M059J (cell line): ENCODE data around the gene NOXRED1. TPM values are rescaled to one million over a fixed set of nuclear protein-coding genes. Genes with fewer than 3 reads are reported as not detected.

Source experiments
- total RNA-seq: library from RNA; depleted of rRNA; stranded (reverse); fragments of >200 nt; shearing (Covaris generic); gene quantifications from 2 replicates; pipeline ENCODE4 v1.2.3, GENCODE V29; 2014; rRNA removed

The NOXRED1 gene
- total RNA-seq, 1 experiment from 2014 or later, result not detected

Other genes starting within 250 kb of the NOXRED1 start
- gene TMEM63C, start 241.7 kb downstream of the NOXRED1 start, total RNA-seq, result 0.20 and 0.39 TPM in 2 replicates
- gene NGB, start 152.3 kb downstream of the NOXRED1 start, total RNA-seq, result not detected in 2 replicates
- 8.9 and 15.4 TPM in 2 replicates for gene POMT2, start 102.6 kb downstream of the NOXRED1 start, total RNA-seq
- 20.3 and 22.3 TPM in 2 replicates for gene GSTZ1, start 102.5 kb downstream of the NOXRED1 start, total RNA-seq
- 6.1 and 10.6 TPM in 2 replicates for gene TMED8, start 46.4 kb downstream of the NOXRED1 start, total RNA-seq
- gene SAMD15, start 46.1 kb downstream of the NOXRED1 start, total RNA-seq, result 0.59 and 1.4 TPM in 2 replicates
- 19.4 and 21.3 TPM in 2 replicates for gene VIPAS39, start 34.1 kb upstream of the NOXRED1 start, total RNA-seq
- gene AHSA1, start 34.6 kb upstream of the NOXRED1 start, total RNA-seq, result 79.3 and 133 TPM in 2 replicates
- 0.54 TPM in 1 of 2 replicates, not detected in the other for gene ISM2, start 75.3 kb upstream of the NOXRED1 start, total RNA-seq
- 12.5 and 18.8 TPM in 2 replicates for gene SPTLC2, start 193.1 kb upstream of the NOXRED1 start, total RNA-seq